ENCODE data around the gene QRICH1. TPM values are rescaled to one million over a fixed set of nuclear protein-coding genes. Genes with fewer than 3 reads are reported as not detected.

The QRICH1 gene
- total and polyA plus RNA-seq, 3 donors from 2014 or later = 126 to 287 (median 280) TPM

DNA sequence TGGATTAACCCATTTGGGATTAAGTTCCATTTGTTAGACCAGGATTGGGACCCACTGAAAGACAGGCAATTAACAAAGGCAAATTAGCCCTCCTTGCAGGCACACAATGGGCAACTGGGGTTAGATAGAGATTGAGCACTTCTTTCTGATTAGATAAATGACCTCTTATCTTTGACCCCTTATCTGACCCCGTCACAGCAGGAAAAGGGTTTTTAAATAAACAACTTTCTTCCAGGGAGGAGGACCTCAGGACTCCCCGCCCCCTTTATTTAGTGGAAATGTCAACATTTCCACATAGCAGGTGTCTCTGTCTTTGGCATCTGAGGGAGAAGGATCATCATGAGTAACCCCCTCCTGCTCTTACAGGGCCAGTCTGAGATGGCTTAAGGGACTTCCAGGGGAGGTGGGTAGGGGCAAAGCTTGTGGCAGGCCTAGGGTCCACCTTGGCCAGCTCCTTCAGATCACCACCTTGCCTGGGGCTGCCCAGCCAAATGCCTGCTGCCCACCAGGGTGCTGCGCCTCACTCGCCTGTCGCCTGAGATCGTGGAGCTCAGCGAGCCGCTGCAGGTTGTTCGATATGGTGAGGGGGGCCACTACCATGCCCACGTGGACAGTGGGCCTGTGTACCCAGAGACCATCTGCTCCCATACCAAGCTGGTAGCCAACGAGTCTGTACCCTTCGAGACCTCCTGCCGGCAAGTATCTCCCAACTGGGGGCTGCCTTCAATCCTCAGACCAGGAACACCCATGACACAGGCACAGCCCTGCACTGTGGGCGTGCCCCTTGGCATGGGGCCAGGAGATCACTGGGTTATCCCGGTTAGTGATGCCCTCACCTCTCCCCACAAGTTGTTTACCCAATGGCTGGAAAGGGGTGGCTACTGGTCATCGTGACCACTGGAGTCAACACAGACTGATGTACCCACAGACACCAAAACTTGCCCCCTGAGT is 89.2 kb downstream of the QRICH1 start:
- no peak for DNase-seq

DNA sequence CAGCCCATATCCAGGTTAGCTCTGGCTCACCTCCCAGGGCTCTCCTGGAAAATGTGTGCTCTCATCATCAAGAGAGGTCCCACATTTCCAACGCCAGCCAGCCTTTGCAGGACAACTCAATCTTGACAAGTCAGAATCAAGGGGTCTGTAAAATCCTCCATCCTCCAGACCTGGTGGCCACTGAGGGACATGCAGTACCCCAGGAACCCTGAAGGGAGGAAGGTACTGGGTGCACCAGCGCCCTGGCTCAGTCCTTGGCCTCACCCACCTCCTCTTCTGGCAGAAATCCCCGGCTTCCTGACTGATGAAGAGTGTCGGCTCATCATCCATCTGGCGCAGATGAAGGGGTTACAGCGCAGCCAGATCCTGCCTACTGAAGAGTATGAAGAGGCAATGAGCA is 92.7 kb downstream of the QRICH1 start:
- DNase-seq = no peak
- H3K4me3 ChIP-seq = no peak overlapping the region
- H3K27me3 ChIP-seq = no peaks in the 10 kb centered on the region
- H3K36me3 ChIP-seq (ENCODE audit: low read depth, missing control alignments) = no peaks in the 10 kb centered on the region
- TF ChIP-seq, protein P1, sequence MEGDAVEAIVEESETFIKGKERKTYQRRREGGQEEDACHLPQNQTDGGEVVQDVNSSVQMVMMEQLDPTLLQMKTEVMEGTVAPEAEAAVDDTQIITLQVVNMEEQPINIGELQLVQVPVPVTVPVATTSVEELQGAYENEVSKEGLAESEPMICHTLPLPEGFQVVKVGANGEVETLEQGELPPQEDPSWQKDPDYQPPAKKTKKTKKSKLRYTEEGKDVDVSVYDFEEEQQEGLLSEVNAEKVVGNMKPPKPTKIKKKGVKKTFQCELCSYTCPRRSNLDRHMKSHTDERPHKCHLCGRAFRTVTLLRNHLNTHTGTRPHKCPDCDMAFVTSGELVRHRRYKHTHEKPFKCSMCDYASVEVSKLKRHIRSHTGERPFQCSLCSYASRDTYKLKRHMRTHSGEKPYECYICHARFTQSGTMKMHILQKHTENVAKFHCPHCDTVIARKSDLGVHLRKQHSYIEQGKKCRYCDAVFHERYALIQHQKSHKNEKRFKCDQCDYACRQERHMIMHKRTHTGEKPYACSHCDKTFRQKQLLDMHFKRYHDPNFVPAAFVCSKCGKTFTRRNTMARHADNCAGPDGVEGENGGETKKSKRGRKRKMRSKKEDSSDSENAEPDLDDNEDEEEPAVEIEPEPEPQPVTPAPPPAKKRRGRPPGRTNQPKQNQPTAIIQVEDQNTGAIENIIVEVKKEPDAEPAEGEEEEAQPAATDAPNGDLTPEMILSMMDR (IDR thresholded peaks at IDR 0.05) = no peak
- TF ChIP-seq POLR2A (IDR thresholded peaks at IDR 0.05) = no peak
- intact Hi-C loops (cut with DNase I; ENCODE audit: low total_unique reads) = no loop called here
- no peak overlapping the region for H3K27ac ChIP-seq
- no peaks in the 10 kb centered on the region for H3K9me3 ChIP-seq
- WGBS, 2 donors = 90 to 92% methylated on average over 2 to 6 of the region's 6 CpGs
- peaks cover 2% of the 10 kb centered on the region for H3K4me1 ChIP-seq

More for the DNA sequence above, 89.2 kb downstream of the QRICH1 start:
- peaks cover 17% of the 10 kb centered on the region for H3K4me1 ChIP-seq
- WGBS, 2 donors = 90 to 94% methylated on average over 16 of the region's 16 CpGs
- intact Hi-C loops (cut with DNase I; ENCODE audit: low total_unique reads) = no loop called here
- H3K4me3 ChIP-seq = no peak overlapping the region
- no peak overlapping the region for H3K27ac ChIP-seq
- TF ChIP-seq, protein P1 (IDR thresholded peaks at IDR 0.05) = no peak
- H3K27me3 ChIP-seq = no peaks in the 10 kb centered on the region
- no peaks in the 10 kb centered on the region for H3K9me3 ChIP-seq
- H3K36me3 ChIP-seq (ENCODE audit: low read depth, missing control alignments) = no peaks in the 10 kb centered on the region

DNA sequence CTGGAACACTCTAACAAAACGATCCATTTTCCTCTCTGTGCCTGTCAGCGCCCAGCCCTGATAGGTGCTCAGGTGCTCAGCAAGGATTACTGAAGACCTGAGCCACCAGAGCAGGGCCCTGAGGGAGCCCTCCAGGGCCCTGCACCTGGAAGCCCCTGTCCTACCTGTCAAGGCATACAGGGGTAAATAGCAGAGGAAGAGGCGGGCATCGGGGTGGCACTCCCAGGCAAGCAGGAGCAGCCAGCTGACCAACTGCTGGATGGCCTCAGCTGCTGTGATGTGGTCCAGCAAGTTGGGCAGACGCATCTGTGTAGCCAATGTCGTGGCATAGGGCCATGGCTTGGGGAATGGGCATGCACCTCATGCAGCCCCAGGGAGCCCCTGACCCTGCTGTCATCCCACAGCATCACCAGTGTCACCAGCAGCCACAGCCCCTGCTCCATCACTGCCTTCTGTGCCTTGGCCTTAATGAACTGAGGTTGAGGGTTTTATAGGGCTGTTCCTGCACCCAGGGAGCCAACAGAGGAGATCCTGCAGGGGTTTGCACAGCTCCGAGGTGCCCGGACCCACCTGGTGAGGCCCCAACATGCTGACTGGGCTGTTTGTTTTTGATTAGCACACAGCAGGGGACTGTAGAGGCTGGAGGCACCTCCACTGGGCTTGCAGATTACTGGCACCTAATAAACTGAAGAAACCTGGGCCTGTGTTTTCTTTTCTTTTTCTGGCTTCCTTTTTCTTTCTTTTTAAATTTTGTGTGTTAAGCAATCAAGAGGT is 94.6 kb downstream of the QRICH1 start:
- Histone ChIP-seq H3K27me3 (no peaks in the 10 kb centered on the region), H3K4me3 (no peak overlapping the region), H3K4me1 (no peaks in the 10 kb centered on the region), H3K27ac (no peak overlapping the region), H3K36me3 (ENCODE audit: low read depth, missing control alignments) (no peaks in the 10 kb centered on the region), H3K9me3 (no peaks in the 10 kb centered on the region)
- intact Hi-C loops (cut with DNase I; ENCODE audit: low total_unique reads) = no loop called here
- DNase-seq = no peak
- WGBS, 2 donors = 86 to 93% methylated on average over 8 of the region's 8 CpGs
- TF ChIP-seq, protein P1 (IDR thresholded peaks at IDR 0.05) = no peak
- no peak for TF ChIP-seq POLR2A (IDR thresholded peaks at IDR 0.05)

DNA sequence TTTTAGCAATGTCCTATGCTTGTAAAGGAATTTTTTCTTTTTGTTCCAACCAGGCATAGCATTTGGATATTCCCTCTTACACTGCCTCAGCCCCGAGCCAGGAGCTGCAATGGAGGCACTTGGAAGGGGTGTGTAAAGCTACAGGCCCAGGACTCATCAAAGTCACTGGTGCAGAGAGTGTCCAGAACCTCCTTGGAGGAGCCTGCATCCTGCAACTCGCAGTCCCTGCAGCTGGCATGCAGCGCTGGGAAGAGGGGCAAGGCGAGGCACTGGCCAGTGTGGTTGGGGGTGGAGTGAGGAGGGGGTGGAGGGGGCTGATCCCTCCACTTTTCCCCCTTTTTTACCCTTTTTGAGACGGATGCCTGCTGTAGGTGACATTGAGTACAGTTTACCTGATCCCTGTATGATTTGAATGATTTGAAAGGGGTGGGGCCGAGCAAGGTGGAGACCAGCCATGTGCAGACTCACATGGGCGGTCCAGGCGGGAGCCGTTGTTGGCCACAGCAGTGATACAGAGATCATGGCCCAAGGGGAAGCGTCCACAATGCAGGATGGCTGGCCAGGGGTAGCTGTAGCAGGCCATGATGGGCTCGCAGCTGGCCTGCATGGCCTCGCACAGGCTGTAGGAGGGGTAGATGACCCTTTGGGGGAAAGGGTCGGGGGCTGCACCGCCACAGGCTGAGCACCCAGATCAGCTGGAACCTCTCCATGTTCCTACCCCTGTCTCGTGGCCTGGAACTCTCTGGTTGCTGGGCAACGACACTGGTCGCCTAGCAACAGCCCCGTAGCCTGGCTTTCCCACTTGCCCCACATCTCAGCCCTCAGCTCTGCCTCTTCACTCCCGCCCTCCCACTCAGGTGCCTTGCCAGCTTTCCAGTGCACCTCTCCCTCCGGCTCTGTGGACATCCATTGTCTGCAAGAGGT is 95.9 kb downstream of the QRICH1 start:
- Histone ChIP-seq H3K4me3 (no peak overlapping the region), H3K27ac (no peak overlapping the region), H3K4me1 (no peaks in the 10 kb centered on the region), H3K36me3 (ENCODE audit: low read depth, missing control alignments) (no peaks in the 10 kb centered on the region), H3K9me3 (no peaks in the 10 kb centered on the region), H3K27me3 (no peaks in the 10 kb centered on the region)
- intact Hi-C loops (cut with DNase I; ENCODE audit: low total_unique reads) = no loop called here
- 83 to 84% methylated on average over 20 of the region's 20 CpGs for WGBS, 2 donors
- no peak for TF ChIP-seq POLR2A (IDR thresholded peaks at IDR 0.05)
- TF ChIP-seq, protein P1 (IDR thresholded peaks at IDR 0.05) = no peak
- DNase-seq = no peak

All from testis (tissue), 3 donors.